Activated naive CD8-positive, alpha-beta T cell (primary cell): ENCODE measurements around the gene TCP11L2.
"Not testable (repeated sequence)": the region's sequence is repeated elsewhere in the genome, so short reads cannot be mapped to it uniquely, and the experiment has no call there.

Source experiments
- H3K27ac Mint-ChIP-seq: one replicate; pipeline ENCODE4 v1.8.0; 2021; ENCODE audit warnings: mixed read lengths
- H3K27me3 Mint-ChIP-seq: one replicate; pipeline ENCODE4 v1.8.0; 2021; ENCODE audit warnings: mixed read lengths
- H3K36me3 Mint-ChIP-seq: one replicate; pipeline ENCODE4 v1.8.0; 2021; ENCODE audit warnings: mixed read lengths
- H3K4me1 Mint-ChIP-seq: one replicate; pipeline ENCODE4 v1.8.0; 2021; ENCODE audit warnings: low read depth, mixed read lengths
- H3K4me3 Mint-ChIP-seq: one replicate; pipeline ENCODE4 v1.8.0; 2021; ENCODE audit warnings: mild to moderate bottlenecking, mixed read lengths
- H3K9me3 Mint-ChIP-seq: one replicate; pipeline ENCODE4 v1.8.0; 2021; ENCODE audit warnings: low read depth, mixed read lengths

Gene TCP11L2

GRCh38 chr12:106309671-106310505, 7.4 kb downstream of the TCP11L2 start:
- Mint-ChIP-seq H3K36me3 (peaks cover 3% of the 10 kb centered on the region), H3K4me1 (peaks cover 65% of the 10 kb centered on the region), H3K27me3 (no peaks in the 10 kb centered on the region), H3K27ac (peak overlapping the region; percentile 62), H3K9me3 (no peaks in the 10 kb centered on the region), H3K4me3 (no peak overlapping the region)

GRCh38 chr12:106310687-106311086, 8.2 kb downstream of the TCP11L2 start:
- H3K4me1 Mint-ChIP-seq, result peaks cover 64% of the 10 kb centered on the region
- H3K9me3 Mint-ChIP-seq, result no peaks in the 10 kb centered on the region
- peaks cover 10% of the 10 kb centered on the region for H3K36me3 Mint-ChIP-seq
- H3K27ac Mint-ChIP-seq, result peak overlapping the region; percentile 62
- no peaks in the 10 kb centered on the region for H3K27me3 Mint-ChIP-seq
- no peak overlapping the region for H3K4me3 Mint-ChIP-seq

- H3K27ac Mint-ChIP-seq, result peak overlapping the region; percentile 75
- peaks cover 59% of the 10 kb centered on the region for H3K4me1 Mint-ChIP-seq
- H3K27me3 Mint-ChIP-seq, result no peaks in the 10 kb centered on the region
- H3K36me3 Mint-ChIP-seq, result peaks cover 10% of the 10 kb centered on the region
- no peak overlapping the region for H3K4me3 Mint-ChIP-seq
- H3K9me3 Mint-ChIP-seq, result no peaks in the 10 kb centered on the region
Observed at GRCh38 chr12:106311139-106311538, 8.6 kb downstream of the TCP11L2 start.

GRCh38 chr12:106313413-106313812, 10.9 kb downstream of the TCP11L2 start:
- Mint-ChIP-seq H3K36me3 (peaks cover 14% of the 10 kb centered on the region), H3K4me1 (peaks cover 41% of the 10 kb centered on the region)
- H3K9me3 Mint-ChIP-seq, H3K27me3 Mint-ChIP-seq, H3K4me3 Mint-ChIP-seq, H3K27ac Mint-ChIP-seq: not testable (repeated sequence)

DNA sequence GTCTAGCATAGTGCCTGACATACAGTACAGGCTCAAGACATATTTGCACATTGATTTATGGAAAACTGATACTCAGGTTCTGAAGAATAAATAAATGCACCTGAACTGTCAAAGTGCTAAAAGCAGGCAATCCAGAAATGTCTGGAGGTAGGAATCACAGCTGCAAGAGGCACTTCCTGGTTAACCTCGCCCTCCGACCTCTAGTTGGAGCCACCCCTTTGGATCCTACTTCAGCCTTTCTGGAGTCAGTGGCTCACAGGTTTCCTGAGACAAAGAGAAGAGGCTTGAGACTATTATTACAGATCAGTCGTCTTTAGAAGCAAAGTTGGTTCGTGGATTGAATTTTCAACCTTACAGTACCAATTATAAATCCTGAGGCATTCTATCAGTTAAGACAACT, 13.0 kb downstream of the TCP11L2 start:
- Mint-ChIP-seq H3K9me3 (no peaks in the 10 kb centered on the region), H3K27ac (no peak overlapping the region), H3K36me3 (peaks cover 16% of the 10 kb centered on the region), H3K4me3 (no peak overlapping the region), H3K27me3 (no peaks in the 10 kb centered on the region), H3K4me1 (peaks cover 20% of the 10 kb centered on the region)

DNA sequence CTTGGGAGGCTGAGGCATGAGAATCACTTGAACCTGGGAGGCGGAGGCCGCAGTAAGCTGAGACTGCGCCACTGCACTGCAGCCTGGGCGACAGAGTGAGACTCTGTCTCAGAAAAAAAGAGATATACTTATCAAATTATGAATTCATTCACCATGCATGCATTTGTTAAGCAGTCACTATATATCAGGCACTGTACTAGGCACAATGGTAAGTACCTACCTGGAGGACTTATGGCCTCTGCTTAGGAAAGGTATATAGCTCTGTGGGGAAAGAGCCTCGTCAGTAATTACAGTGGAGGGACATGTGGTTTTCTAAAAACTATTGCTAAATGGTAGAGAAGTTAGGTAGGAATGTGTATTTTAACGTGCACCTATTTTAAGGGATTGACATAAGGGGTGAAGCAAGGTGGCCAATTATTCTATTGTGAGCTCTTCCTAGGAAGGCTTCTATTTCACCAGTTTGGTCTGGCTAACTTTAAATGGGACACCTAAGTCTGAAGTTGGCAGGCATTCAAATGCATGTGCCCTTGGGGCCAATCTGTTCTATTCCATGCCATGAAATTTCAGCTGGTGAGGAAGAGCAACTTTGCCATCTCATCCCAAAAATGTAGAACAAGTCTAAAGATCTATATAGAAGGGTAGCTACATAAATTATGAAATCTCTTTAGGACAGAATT, 15.0 kb downstream of the TCP11L2 start:
- Mint-ChIP-seq H3K36me3 (peaks cover 16% of the 10 kb centered on the region), H3K9me3 (no peaks in the 10 kb centered on the region), H3K27me3 (no peaks in the 10 kb centered on the region), H3K4me3 (no peak overlapping the region), H3K4me1 (peaks cover 11% of the 10 kb centered on the region), H3K27ac (no peak overlapping the region)

- Mint-ChIP-seq H3K36me3 (peaks cover 22% of the 10 kb centered on the region), H3K27ac (no peak overlapping the region), H3K4me3 (no peak overlapping the region), H3K27me3 (no peaks in the 10 kb centered on the region), H3K9me3 (no peaks in the 10 kb centered on the region), H3K4me1 (peaks cover 9% of the 10 kb centered on the region)
Observed at GRCh38 chr12:106321139-106321850, 18.8 kb downstream of the TCP11L2 start.

DNA sequence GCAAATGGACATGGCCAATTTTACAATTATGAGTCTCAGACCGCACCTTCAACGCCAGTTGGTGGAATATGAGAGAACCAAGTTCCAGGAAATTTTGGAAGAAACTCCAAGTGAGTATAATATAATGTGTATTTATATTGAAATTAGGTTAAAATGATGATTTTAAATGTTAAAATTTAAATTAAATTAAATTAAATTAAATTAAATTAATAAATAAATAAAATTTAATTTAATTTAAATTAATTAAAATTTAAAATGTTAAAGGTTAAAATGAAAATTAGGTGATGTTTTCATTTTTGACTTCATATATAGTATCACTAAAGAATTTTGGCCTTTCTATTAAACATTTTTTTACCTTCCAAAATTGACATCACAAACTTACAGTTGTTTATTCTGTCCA, 21.0 kb downstream of the TCP11L2 start:
- Mint-ChIP-seq H3K9me3 (no peaks in the 10 kb centered on the region), H3K27me3 (no peaks in the 10 kb centered on the region), H3K36me3 (peaks cover 23% of the 10 kb centered on the region), H3K4me3 (no peak overlapping the region), H3K4me1 (peaks cover 6% of the 10 kb centered on the region), H3K27ac (no peak overlapping the region)

DNA sequence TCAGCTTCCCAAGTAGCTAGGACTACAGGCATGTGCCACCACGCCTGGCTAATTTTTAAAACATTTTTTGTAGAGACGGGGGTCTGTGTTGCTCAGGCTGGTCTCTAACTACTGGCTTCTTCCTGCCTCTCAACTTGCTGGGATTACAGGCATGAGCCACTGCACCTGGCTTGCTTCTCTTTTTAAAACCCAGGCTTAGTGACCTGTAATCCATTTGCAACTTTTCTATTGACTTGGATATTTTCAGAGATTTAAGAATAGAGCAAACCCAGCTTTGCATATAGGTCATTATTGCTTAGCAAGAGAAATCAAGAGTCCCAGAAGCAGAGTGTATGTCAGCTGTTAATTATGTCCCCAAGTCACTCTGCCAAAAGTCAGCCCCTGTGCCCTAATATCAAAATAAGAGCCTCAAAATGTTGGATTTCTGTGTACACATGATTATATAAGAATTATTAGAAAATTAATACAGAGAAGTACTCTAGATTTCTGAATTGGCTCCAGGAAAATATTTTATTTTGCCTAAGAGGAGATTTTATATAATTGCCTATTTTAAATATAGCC, 24.9 kb downstream of the TCP11L2 start:
- peaks cover 37% of the 10 kb centered on the region for H3K36me3 Mint-ChIP-seq
- H3K4me3 Mint-ChIP-seq, result no peak overlapping the region
- H3K4me1 Mint-ChIP-seq, result peaks cover 10% of the 10 kb centered on the region
- no peaks in the 10 kb centered on the region for H3K27me3 Mint-ChIP-seq
- H3K9me3 Mint-ChIP-seq, result no peaks in the 10 kb centered on the region
- H3K27ac Mint-ChIP-seq, result no peak overlapping the region

GRCh38 chr12:106328735-106329134, 26.2 kb downstream of the TCP11L2 start:
- Mint-ChIP-seq H3K4me1 (peaks cover 15% of the 10 kb centered on the region), H3K27me3 (no peaks in the 10 kb centered on the region), H3K9me3 (no peaks in the 10 kb centered on the region), H3K27ac (no peak overlapping the region), H3K36me3 (peaks cover 41% of the 10 kb centered on the region), H3K4me3 (no peak overlapping the region)

DNA sequence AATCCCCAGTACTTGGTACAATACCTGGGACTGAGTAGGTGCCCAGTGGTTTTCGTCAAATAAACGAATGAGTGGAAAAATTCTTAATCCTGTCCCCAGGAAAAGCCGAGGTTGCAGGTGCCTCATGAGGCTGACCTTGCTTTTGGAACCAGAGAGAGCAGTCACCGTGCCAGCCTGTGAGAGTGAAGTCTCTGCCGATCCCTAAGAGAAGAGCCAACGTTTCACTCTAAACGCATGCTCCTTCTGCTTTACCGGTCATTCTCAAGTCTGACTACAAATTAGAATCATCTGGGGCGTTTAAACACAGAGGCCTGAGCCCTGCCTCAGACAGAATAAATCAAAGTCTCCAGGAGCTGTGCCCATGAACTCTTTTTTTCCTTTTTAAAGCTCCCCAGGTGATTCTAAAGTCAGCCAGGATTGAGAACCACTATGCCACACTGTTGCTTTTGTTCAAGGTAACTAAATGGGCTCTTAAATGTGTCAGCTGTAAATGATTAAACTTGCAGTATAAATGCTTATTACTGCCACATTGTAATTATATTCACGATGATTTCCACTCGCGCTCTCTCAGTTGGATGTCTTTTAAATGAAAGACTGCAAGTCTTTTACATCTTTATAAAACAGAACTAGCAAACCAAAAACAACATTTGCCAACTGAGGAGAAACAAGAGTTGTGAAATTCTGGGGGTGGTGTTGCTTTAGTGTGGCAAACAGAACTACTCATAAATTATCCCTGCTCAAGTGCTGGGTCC, 26.9 kb downstream of the TCP11L2 start:
- Mint-ChIP-seq H3K4me1 (peaks cover 17% of the 10 kb centered on the region), H3K4me3 (no peak overlapping the region), H3K9me3 (no peaks in the 10 kb centered on the region), H3K27me3 (no peaks in the 10 kb centered on the region), H3K27ac (no peak overlapping the region), H3K36me3 (peaks cover 39% of the 10 kb centered on the region)

DNA sequence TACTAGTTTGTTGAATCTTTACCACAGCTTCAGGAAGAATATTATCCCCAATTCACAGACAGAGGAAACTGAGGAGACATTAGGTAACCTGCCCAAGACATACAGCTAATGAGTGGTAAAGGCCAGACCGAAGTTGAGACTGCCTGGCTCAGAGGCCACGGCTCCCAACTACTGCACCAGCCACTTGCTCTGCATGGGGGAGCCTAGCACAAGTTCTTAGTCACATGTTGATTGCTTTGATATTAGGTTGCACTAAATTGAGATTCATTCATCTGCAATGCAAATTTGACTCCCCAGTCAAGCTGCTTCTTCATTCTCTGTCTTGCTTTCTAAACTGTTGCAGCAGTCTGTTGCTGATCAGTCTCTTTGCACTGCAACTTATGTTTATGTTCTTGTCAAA, 29.1 kb downstream of the TCP11L2 start:
- Mint-ChIP-seq H3K4me1 (peaks cover 21% of the 10 kb centered on the region), H3K27ac (peak overlapping the region; percentile 7), H3K9me3 (no peaks in the 10 kb centered on the region), H3K4me3 (no peak overlapping the region), H3K36me3 (peaks cover 31% of the 10 kb centered on the region), H3K27me3 (no peaks in the 10 kb centered on the region)

- Mint-ChIP-seq H3K4me1 (peaks cover 26% of the 10 kb centered on the region), H3K4me3 (no peak overlapping the region), H3K9me3 (no peaks in the 10 kb centered on the region), H3K27me3 (no peaks in the 10 kb centered on the region), H3K36me3 (peaks cover 29% of the 10 kb centered on the region), H3K27ac (no peak overlapping the region)
Observed at GRCh38 chr12:106332536-106332935, 30.0 kb downstream of the TCP11L2 start.

DNA sequence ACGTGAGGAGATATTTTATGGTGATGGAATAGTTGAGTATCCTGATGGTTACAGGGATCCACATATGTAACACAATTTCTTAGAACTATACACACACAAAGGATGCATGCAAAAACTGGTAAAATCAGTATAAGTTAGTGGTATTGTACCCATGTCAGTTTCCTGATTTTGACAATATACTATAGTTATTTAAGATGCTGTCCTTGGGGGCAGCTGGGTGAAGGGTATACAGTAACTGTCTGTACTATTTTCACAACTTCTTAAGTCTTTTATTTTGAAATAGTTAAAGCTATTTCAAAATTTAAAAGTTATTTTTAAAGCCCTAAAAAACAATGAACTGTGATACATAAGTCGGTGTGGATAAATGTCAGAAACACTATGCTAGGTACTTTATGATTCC, 30.5 kb downstream of the TCP11L2 start:
- Mint-ChIP-seq H3K27ac (no peak overlapping the region), H3K36me3 (peaks cover 29% of the 10 kb centered on the region), H3K4me3 (no peak overlapping the region)

More for the DNA sequence above, 30.5 kb downstream of the TCP11L2 start:
- H3K27me3 Mint-ChIP-seq, result no peaks in the 10 kb centered on the region
- H3K9me3 Mint-ChIP-seq, result no peaks in the 10 kb centered on the region
- peaks cover 26% of the 10 kb centered on the region for H3K4me1 Mint-ChIP-seq
